Karpas-422 (cell line): ENCODE measurements around the gene IL16. TPM values are rescaled to one million over a fixed set of nuclear protein-coding genes. Genes with fewer than 3 reads are reported as not detected.

ENCODE experiments used
- DNase-seq: peaks from one replicate; pipeline ENCODE4 v3.0.0-alpha.2; 2015
- H2AFZ ChIP-seq: fragments of 200-600 bp; sonication (generic); 2 replicates; pipeline ENCODE4 v1.6.1; 2014; ENCODE audit warnings: antibody characterized with exemption, low read length, mixed read lengths
- H3K27ac ChIP-seq: fragments of 200-600 bp; sonication (generic); 2 replicates; pipeline ENCODE4 v1.5.1; 2014; ENCODE audit warnings: mild to moderate bottlenecking, low read length, moderate library complexity
- H3K27me3 ChIP-seq: fragments of 200-600 bp; sonication (generic); 2 replicates; pipeline ENCODE4 v1.6.1; 2014; ENCODE audit warnings: low read length, mixed read lengths
- H3K36me3 ChIP-seq: fragments of 200-600 bp; sonication (generic); 2 replicates; pipeline ENCODE4 v1.6.1; 2014; ENCODE audit warnings: low read length, mixed read lengths; ENCODE audit not compliant: insufficient read depth
- H3K4me1 ChIP-seq: fragments of 200-600 bp; sonication (generic); 2 replicates; pipeline ENCODE4 v1.6.1; 2014; ENCODE audit warnings: mild to moderate bottlenecking, low read length, mixed read lengths
- H3K4me2 ChIP-seq: fragments of 200-600 bp; sonication (generic); 2 replicates; pipeline ENCODE4 v1.6.1; 2014; ENCODE audit warnings: low read length, low read depth, mild to moderate bottlenecking; ENCODE audit not compliant: poor library complexity, severe bottlenecking
- H3K4me3 ChIP-seq: fragments of 200-600 bp; sonication (generic); 2 replicates; pipeline ENCODE4 v1.5.1; 2014; ENCODE audit warnings: mild to moderate bottlenecking, antibody characterized with exemption, low read length, mixed read lengths
- H3K79me2 ChIP-seq: fragments of 200-600 bp; sonication (generic); 2 replicates; pipeline ENCODE4 v1.6.1; 2014; ENCODE audit warnings: mild to moderate bottlenecking, low read length, mixed read lengths
- H3K9ac ChIP-seq: fragments of 200-600 bp; sonication (generic); 2 replicates; pipeline ENCODE4 v1.6.0; 2014; ENCODE audit warnings: low read length
- H3K9me2 ChIP-seq: fragments of 200-600 bp; sonication (generic), shearing (Covaris generic); replicated peaks from 2 replicates; pipeline ENCODE4 v1.6.0; 2014; ENCODE audit warnings: mild to moderate bottlenecking, low read length, moderate library complexity; ENCODE audit not compliant: insufficient read depth
- H3K9me3 ChIP-seq: fragments of 300-700, 200-600 bp; sonication (generic); 2 replicates; pipeline ENCODE4 v1.6.1; 2014; ENCODE audit warnings: low read length, mixed read lengths
- H4K20me1 ChIP-seq: fragments of 200-600 bp; sonication (generic); 2 replicates; pipeline ENCODE4 v1.6.1; 2014; ENCODE audit warnings: mild to moderate bottlenecking, antibody characterized with exemption, low read length, low read depth; ENCODE audit not compliant: insufficient read depth
- total RNA-seq: library from RNA; depleted of rRNA; stranded (reverse); fragments of >200 nt; shearing (Covaris generic); gene quantifications from 2 replicates; pipeline ENCODE4 v1.2.3, GENCODE V29; 2014; ENCODE audit warnings: low replicate concordance

Gene IL16
- total RNA-seq, 1 experiment from 2014 or later: 3.3 TPM

- no peaks in the 10 kb centered on the region for H3K9me3 ChIP-seq
- no peaks in the 10 kb centered on the region for H3K79me2 ChIP-seq
- H3K27me3 ChIP-seq: no peaks in the 10 kb centered on the region
- DNase-seq: no peak
- no peak overlapping the region for H3K4me2 ChIP-seq
- no peak overlapping the region for H3K27ac ChIP-seq
- H3K9ac ChIP-seq: no peak overlapping the region
- H3K4me3 ChIP-seq: no peak overlapping the region
- no peak overlapping the region for H2AFZ ChIP-seq
- peaks cover 10% of the 10 kb centered on the region for H3K4me1 ChIP-seq
- no peaks in the 10 kb centered on the region for H3K9me2 ChIP-seq
- no peaks in the 10 kb centered on the region for H3K36me3 ChIP-seq
- H4K20me1 ChIP-seq: no peaks in the 10 kb centered on the region
Measured at GRCh38 chr15:81268340-81268739, 71.7 kb downstream of the IL16 start.

GRCh38 chr15:81268881-81269601 is 72.4 kb downstream of the IL16 start:
- Histone ChIP-seq H3K9me2 (no peaks in the 10 kb centered on the region), H4K20me1 (no peaks in the 10 kb centered on the region), H2AFZ (no peak overlapping the region), H3K36me3 (no peaks in the 10 kb centered on the region), H3K4me3 (no peak overlapping the region), H3K9ac (no peak overlapping the region), H3K4me2 (no peak overlapping the region), H3K4me1 (peaks cover 10% of the 10 kb centered on the region), H3K79me2 (no peaks in the 10 kb centered on the region), H3K27ac (no peak overlapping the region), H3K27me3 (no peaks in the 10 kb centered on the region), H3K9me3 (no peaks in the 10 kb centered on the region)
- no peak for DNase-seq

GRCh38 chr15:81270188-81270587 is 73.5 kb downstream of the IL16 start:
- H3K36me3 ChIP-seq: no peaks in the 10 kb centered on the region
- no peak overlapping the region for H2AFZ ChIP-seq
- no peaks in the 10 kb centered on the region for H4K20me1 ChIP-seq
- no peaks in the 10 kb centered on the region for H3K9me3 ChIP-seq
- no peaks in the 10 kb centered on the region for H3K79me2 ChIP-seq
- no peaks in the 10 kb centered on the region for H3K27me3 ChIP-seq
- H3K9ac ChIP-seq: no peak overlapping the region
- H3K4me2 ChIP-seq: no peak overlapping the region
- DNase-seq: no peak
- no peaks in the 10 kb centered on the region for H3K9me2 ChIP-seq
- H3K4me3 ChIP-seq: no peak overlapping the region
- peaks cover 10% of the 10 kb centered on the region for H3K4me1 ChIP-seq
- H3K27ac ChIP-seq: no peak overlapping the region

- Histone ChIP-seq H3K27me3 (no peaks in the 10 kb centered on the region), H3K36me3 (no peaks in the 10 kb centered on the region), H3K4me3 (no peak overlapping the region), H3K79me2 (no peaks in the 10 kb centered on the region), H4K20me1 (no peaks in the 10 kb centered on the region), H3K27ac (no peak overlapping the region), H3K4me1 (peaks cover 4% of the 10 kb centered on the region), H3K4me2 (no peak overlapping the region), H3K9me3 (no peaks in the 10 kb centered on the region), H3K9ac (no peak overlapping the region), H3K9me2 (no peaks in the 10 kb centered on the region), H2AFZ (no peak overlapping the region)
- DNase-seq: no peak
Measured at GRCh38 chr15:81270781-81271491, 74.3 kb downstream of the IL16 start.

- H3K4me3 ChIP-seq: no peak overlapping the region
- H3K4me2 ChIP-seq: no peak overlapping the region
- DNase-seq: no peak
Measured at GRCh38 chr15:81271761-81272644, 75.3 kb downstream of the IL16 start.

GRCh38 chr15:81273200-81273599 is 76.5 kb downstream of the IL16 start:
- Histone ChIP-seq H3K36me3 (no peaks in the 10 kb centered on the region), H3K9ac (no peak overlapping the region), H3K79me2 (no peaks in the 10 kb centered on the region), H3K4me2 (no peak overlapping the region), H3K4me3 (no peak overlapping the region), H3K27me3 (no peaks in the 10 kb centered on the region; the same call in 1 of the 2 replicates), H3K9me3 (peaks cover 5% of the 10 kb centered on the region; the same call in 1 of the 2 replicates), H2AFZ (no peak overlapping the region), H3K27ac (no peak overlapping the region), H3K4me1 (no peaks in the 10 kb centered on the region), H3K9me2 (no peaks in the 10 kb centered on the region), H4K20me1 (no peaks in the 10 kb centered on the region)
- no peak for DNase-seq

More at GRCh38 chr15:81271761-81272644, 75.3 kb downstream of the IL16 start:
- H3K79me2 ChIP-seq: no peaks in the 10 kb centered on the region
- no peak overlapping the region for H3K9ac ChIP-seq
- no peaks in the 10 kb centered on the region; the same call in 1 of the 2 replicates for H3K27me3 ChIP-seq
- H3K36me3 ChIP-seq: no peaks in the 10 kb centered on the region
- H3K9me3 ChIP-seq: peaks cover 2% of the 10 kb centered on the region; the same call in 1 of the 2 replicates
- H3K9me2 ChIP-seq: no peaks in the 10 kb centered on the region
- no peak overlapping the region for H2AFZ ChIP-seq
- no peaks in the 10 kb centered on the region for H3K4me1 ChIP-seq
- H4K20me1 ChIP-seq: no peaks in the 10 kb centered on the region
- H3K27ac ChIP-seq: no peak overlapping the region

- no peak overlapping the region for H3K4me3 ChIP-seq
- H3K36me3 ChIP-seq: no peaks in the 10 kb centered on the region
- peaks cover 5% of the 10 kb centered on the region; the same call in 1 of the 2 replicates for H3K9me3 ChIP-seq
- H2AFZ ChIP-seq: no peak overlapping the region
- no peaks in the 10 kb centered on the region for H3K4me1 ChIP-seq
- no peak for DNase-seq
- H3K79me2 ChIP-seq: no peaks in the 10 kb centered on the region
- H4K20me1 ChIP-seq: no peaks in the 10 kb centered on the region
- H3K27me3 ChIP-seq: no peaks in the 10 kb centered on the region; the same call in 1 of the 2 replicates
- no peak overlapping the region for H3K9ac ChIP-seq
- no peak overlapping the region for H3K27ac ChIP-seq
- H3K4me2 ChIP-seq: no peak overlapping the region
- H3K9me2 ChIP-seq: no peaks in the 10 kb centered on the region
Measured at GRCh38 chr15:81273855-81274254, 77.2 kb downstream of the IL16 start.

GRCh38 chr15:81274255-81274654 is 77.6 kb downstream of the IL16 start:
- Histone ChIP-seq H3K9me2 (no peaks in the 10 kb centered on the region), H3K4me2 (no peak overlapping the region), H3K9ac (no peak overlapping the region), H3K27me3 (no peaks in the 10 kb centered on the region; the same call in 1 of the 2 replicates), H3K4me3 (no peak overlapping the region), H3K4me1 (no peaks in the 10 kb centered on the region), H4K20me1 (no peaks in the 10 kb centered on the region), H3K36me3 (no peaks in the 10 kb centered on the region), H3K9me3 (peaks cover 5% of the 10 kb centered on the region; the same call in 1 of the 2 replicates), H2AFZ (no peak overlapping the region), H3K27ac (no peak overlapping the region), H3K79me2 (no peaks in the 10 kb centered on the region)
- DNase-seq: no peak
